GM18909 (cell line): ENCODE data around the gene METTL24.
"Not testable (repeated sequence)": the region's sequence is repeated elsewhere in the genome, so short reads cannot be mapped to it uniquely, and the experiment has no call there.

Experiments
- ATAC-seq: cut with Tn5 transposase; IDR thresholded peaks from one replicate; pipeline ENCODE4 v1.9.1; 2021; ENCODE audit warnings: mild to moderate bottlenecking; ENCODE audit not compliant: unreplicated experiment, poor library complexity

The METTL24 gene

GRCh38 chr6:110364364-110365105, 6.4 kb upstream of the METTL24 start:
- ATAC-seq = no peak

- no peak for ATAC-seq
Observed at GRCh38 chr6:110363748-110364147, 5.6 kb upstream of the METTL24 start.

GRCh38 chr6:110360676-110361075, 2.5 kb upstream of the METTL24 start:
- ATAC-seq = no peak

GRCh38 chr6:110359556-110359955, 1.4 kb upstream of the METTL24 start:
- no peak for ATAC-seq

- ATAC-seq = no peak
Observed at GRCh38 chr6:110358553-110359160, 508 bp upstream of the METTL24 start.

GRCh38 chr6:110357298-110357663, 868 bp downstream of the METTL24 start:
- ATAC-seq = no peak

- no peak for ATAC-seq
Observed at GRCh38 chr6:110356778-110357177, 1.4 kb downstream of the METTL24 start.

- ATAC-seq = no peak
Observed at GRCh38 chr6:110355727-110356126, 2.4 kb downstream of the METTL24 start.

GRCh38 chr6:110355022-110355421, 3.1 kb downstream of the METTL24 start:
- no peak for ATAC-seq

- ATAC-seq = no peak
Observed at GRCh38 chr6:110354153-110354552, 4.0 kb downstream of the METTL24 start.

- ATAC-seq = no peak
Observed at GRCh38 chr6:110353457-110354001, 4.6 kb downstream of the METTL24 start.

GRCh38 chr6:110352563-110353262, 5.4 kb downstream of the METTL24 start:
- ATAC-seq = no peak

GRCh38 chr6:110351986-110352385, 6.2 kb downstream of the METTL24 start:
- no peak for ATAC-seq

GRCh38 chr6:110351546-110351945, 6.6 kb downstream of the METTL24 start:
- ATAC-seq = no peak

GRCh38 chr6:110350593-110350992, 7.6 kb downstream of the METTL24 start:
- ATAC-seq = not testable (repeated sequence)

GRCh38 chr6:110348961-110349690, 9.0 kb downstream of the METTL24 start:
- ATAC-seq = no peak

GRCh38 chr6:110345025-110345424, 13.1 kb downstream of the METTL24 start:
- ATAC-seq = no peak

- no peak for ATAC-seq
Observed at GRCh38 chr6:110342759-110343158, 15.4 kb downstream of the METTL24 start.

GRCh38 chr6:110341663-110342596, 16.2 kb downstream of the METTL24 start:
- no peak for ATAC-seq
